Panc1 (cell line): ENCODE data around the gene DTHD1.

Experiments used
- CTCF ChIP-seq: fragments of 450-650 bp; IDR thresholded peaks from 2 replicates; pipeline ENCODE4 v1.5.1; 2017; ENCODE audit warnings: mild to moderate bottlenecking
- POLR2AphosphoS5 ChIP-seq: IDR thresholded peaks from 2 replicates; pipeline ENCODE4 v1.6.1; 2012; ENCODE audit warnings: mild to moderate bottlenecking, low read depth, low read length, moderate library complexity
- SIN3A ChIP-seq: IDR thresholded peaks from 2 replicates; pipeline ENCODE4 v1.6.1; 2012; ENCODE audit warnings: low read depth, mild to moderate bottlenecking, low read length, moderate library complexity, borderline replicate concordance; ENCODE audit not compliant: insufficient read depth
- TCF7L2 ChIP-seq: IDR thresholded peaks from 2 replicates; pipeline ENCODE4 v1.6.1; 2011; ENCODE audit warnings: mild to moderate bottlenecking, low read depth, low read length, inconsistent platforms

GRCh38 chr4:36303426-36304137 lies 22.2 kb downstream of the DTHD1 start:
- TF ChIP-seq TCF7L2 (no peak), CTCF (no peak), POLR2AphosphoS5 (no peak), SIN3A (no peak)
